GM21367 (cell line): ENCODE data around the gene VENTX.
"Not testable (repeated sequence)": the region's sequence is repeated elsewhere in the genome, so short reads cannot be mapped to it uniquely, and the experiment has no call there.

Experiments used
- ATAC-seq: cut with Tn5 transposase; IDR thresholded peaks from one replicate; pipeline ENCODE4 v1.9.1; 2021; ENCODE audit not compliant: unreplicated experiment

The VENTX gene

GRCh38 chr10:133253361-133253955 lies 15.8 kb downstream of the VENTX start:
- ATAC-seq: no peak

GRCh38 chr10:133254421-133255120 lies 16.9 kb downstream of the VENTX start:
- no peak for ATAC-seq

DNA sequence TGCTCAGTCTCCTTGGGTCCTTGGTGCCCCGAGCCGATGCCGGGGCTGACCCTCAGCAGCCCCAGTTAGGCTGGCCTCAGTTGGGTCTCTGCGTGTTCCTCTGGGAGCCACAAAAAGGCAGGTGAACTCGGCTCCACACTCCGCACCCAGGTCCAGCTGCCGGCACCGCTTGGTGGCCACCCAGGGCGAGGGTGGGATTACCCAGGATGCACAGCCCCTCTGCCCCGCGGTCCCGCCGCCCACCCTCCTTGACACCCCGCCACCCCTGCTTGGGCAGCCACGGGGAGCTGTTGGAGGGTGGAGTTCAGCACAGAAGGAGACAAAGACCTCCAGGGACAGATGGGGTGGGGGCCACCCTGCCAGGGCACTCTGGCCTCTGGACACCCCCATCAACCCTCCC lies 17.7 kb downstream of the VENTX start:
- no peak for ATAC-seq

GRCh38 chr10:133257489-133258065 lies 19.9 kb downstream of the VENTX start:
- no peak for ATAC-seq

DNA sequence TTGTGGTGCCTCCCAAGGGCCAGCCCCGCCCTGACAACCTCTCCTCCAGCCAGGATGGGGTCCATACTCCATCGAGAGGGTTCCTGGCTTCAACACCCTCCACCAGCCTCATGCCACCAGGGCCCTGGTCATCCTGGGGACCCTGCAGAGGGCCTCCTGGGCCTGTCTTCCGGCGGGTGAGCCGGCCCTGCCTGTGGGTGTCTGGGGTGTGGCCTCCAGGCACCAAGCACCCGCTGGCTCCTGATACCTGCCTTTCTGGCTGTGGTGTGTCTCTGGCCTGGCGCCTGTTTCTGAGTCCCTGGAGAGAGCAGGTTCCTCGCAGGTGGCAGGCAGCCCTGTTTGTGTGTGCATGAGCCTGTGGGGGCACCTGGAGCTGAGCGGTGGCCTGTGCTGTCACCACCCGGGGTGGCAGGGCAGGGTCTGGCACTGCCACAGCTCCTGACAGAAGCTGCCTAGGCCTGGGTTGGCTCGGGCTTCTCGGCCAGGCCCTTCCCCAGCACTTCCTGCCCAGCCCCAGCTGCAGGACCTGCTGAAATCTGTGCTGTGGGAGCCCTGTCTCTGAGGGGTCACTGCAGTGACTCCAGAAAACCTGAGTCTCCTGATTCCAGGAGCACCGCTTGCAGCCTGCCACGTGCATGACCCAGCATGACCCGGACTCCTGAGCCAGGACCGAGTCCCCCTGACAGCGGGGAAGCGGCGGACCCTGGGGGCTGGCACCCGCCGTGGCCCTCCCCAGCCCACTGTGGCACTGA lies 20.6 kb downstream of the VENTX start:
- ATAC-seq: no peak

- ATAC-seq: no peak
Observed at GRCh38 chr10:133258818-133259601, 21.4 kb downstream of the VENTX start.

DNA sequence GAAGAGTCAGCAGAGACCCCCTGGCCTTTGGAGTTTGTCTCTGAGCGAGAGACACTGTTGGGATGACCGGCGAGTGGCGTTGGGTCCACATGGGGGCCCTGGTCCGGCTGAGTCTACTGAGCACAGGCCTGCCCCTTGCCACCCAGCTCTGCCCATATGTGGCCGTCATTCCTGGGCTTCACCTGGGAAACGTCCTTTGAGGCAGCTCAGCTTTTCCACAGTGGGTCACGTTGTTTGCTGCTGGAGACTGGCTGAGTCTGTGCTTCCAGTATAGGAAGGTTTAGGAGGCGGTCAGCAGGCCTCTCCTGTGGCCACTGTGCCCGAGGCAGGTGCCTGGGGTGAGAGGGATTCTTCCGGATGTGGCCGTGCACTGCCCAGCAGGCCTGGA lies 21.9 kb downstream of the VENTX start:
- ATAC-seq: no peak

DNA sequence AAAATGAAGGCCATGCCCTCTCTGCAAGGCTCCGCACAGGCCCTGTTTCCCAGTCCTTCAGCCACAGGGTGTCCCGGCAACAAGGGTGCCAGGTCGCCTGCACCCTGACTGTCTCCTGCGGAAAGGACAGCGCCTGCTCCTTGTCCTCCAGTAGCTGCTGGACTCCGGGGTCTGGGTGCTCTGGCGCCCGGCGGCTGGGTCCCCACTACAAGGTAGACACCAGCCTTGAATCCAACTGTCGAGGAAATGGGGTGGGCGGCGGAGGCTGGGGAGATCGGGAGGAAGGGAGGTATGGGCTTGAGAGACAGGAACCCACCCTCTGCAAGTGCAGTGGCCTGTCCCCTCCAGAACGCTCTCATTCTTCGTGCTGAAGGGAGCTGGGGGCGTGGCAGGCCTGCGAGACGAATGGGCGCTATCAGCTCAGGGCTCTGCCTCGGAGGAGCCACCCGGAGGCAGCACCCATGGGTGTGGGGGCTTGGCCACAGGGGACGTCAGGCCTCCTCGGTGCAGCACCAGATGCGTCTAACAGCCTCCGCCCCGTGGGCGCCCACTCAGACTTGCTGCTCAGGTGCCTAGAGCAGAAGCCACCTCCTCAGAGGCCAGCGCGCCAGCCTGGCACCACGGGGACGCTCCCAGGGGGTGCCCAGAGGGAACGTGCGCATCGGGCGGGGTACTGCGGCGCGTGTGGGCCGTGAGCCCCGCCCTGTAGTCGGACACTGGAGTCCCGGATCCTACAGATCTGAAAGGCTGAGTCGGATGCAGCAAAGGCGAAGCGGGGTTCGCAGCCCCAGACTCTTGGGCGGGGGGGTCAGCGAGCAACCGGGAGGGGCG lies 23.5 kb downstream of the VENTX start:
- ATAC-seq: peak; percentile 42

GRCh38 chr10:133261726-133262325 lies 24.2 kb downstream of the VENTX start:
- ATAC-seq: peak; percentile 45

DNA sequence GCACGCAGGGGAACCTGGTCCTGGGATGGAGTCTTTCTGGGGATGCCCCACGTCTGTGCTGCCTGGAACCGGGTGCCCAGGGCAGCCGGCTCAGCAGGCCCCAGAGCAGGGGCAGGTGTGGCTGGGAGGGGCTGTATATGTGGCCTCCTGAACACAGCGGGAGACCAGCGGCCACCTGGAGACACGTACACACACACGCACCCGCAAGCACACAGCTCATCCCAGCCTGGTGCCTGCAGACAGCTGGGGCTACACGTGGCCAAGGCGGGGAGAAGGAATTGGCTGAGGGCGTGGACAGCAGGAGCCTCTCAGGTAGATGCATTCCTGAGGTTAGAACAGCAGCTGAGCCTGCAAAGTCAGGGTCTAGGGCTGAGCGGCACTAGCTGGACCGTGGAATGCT lies 25.0 kb downstream of the VENTX start:
- ATAC-seq: no peak

DNA sequence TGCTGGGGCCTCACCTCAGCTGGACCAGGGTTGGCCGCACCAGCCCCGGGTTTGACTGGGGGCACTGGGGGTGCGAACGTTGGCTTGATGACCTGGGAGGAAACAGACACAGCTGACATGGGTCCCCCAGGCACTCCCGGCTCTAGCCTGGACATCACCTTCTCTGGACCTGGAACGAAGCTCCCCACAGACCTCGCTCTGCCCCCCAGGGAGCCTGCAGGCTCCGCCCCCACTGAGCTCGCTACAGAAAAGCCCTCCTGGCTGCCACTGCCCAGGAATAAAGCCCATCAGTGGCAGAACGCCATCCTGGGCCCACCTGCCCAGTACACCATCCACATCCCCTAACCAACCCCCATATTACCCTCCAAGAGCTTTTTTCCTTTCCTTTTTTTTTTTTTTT lies 26.0 kb downstream of the VENTX start:
- no peak for ATAC-seq

DNA sequence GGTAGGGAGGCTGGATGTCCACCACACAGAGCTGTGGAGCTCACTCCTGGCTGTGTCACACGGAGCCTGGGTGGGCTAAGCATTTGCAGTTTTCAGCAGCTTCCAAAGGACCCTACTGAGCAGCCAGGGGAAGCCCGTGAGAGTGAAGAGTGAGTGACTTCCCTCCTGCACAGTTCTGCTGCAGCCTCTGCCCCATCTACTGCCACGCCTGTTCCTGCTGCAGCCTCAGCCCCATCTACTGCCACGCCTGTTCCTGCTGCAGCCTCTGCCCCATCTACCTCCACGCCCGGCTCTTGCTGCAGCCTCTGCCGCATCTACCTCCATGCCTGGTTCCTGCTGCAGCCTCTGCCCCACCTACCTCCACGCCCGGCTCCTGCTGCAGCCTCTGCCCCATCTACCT lies 26.8 kb downstream of the VENTX start:
- no peak for ATAC-seq

- not testable (repeated sequence) for ATAC-seq
Observed at GRCh38 chr10:133265052-133265451, 27.4 kb downstream of the VENTX start.

GRCh38 chr10:133266056-133266795 lies 28.6 kb downstream of the VENTX start:
- ATAC-seq: no peak

DNA sequence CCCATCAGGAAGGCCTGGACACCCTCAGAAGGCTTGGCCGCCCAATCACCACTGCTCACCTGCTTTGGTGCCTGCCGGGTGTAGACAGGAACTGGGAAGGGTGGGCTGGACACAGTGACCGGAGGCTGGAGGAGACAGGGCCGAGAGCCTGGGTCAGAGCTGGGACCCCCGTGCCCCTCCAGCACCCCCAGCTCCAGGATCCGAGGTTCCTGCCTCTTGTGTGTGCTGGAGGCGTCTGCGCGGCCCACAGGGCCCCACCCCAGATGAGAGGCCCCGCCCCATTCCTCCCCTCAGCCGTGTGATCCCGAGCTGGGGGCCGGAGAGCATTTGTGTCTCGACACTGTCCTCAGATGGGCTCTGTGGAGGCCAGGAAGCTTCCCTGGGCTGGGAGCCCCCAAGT lies 29.6 kb downstream of the VENTX start:
- ATAC-seq: no peak

DNA sequence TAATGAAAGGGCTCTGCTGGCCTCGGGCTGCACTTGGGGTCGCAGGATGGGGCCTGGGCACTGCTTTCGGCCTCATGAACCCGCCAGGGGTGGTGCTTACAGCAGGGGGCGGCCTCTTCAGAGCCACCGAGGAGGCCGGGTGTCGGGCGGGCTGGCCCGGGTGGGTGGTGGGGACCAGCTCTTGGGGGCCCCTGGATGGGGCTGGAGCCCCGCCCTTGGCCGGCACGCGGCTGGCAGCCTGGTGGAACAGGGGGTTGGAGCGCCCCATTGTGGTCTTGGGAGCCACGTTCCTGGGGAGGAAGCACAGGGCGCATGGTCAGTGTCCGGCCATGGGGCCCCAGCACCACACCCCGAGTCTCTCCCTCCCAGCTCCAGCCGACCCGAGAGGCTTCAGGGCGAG lies 30.2 kb downstream of the VENTX start:
- ATAC-seq: no peak

GRCh38 chr10:133268532-133268931 lies 30.9 kb downstream of the VENTX start:
- ATAC-seq: no peak

GRCh38 chr10:133269367-133269766 lies 31.7 kb downstream of the VENTX start:
- no peak for ATAC-seq

GRCh38 chr10:133270204-133270603 lies 32.5 kb downstream of the VENTX start:
- no peak for ATAC-seq
